Measurements from ENCODE around the gene SNX14.

Gene SNX14

DNA sequence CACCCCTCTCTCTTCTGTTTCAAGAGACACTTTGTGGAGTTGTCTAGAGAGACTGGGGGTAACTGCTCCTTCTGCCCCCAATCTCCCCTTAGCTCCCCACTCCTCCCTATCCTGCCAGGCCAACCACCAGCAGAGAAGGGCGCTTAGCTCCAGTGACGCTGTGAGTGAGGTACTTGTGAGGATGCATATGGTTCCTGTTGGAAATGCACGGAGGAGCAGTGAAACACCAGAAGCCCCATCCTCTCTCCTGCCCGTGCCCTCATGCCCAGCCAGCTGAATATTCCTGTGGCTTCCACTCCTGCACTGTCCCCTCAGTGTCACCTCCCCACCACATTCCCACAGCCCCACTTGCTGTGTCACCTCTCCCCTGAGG, 131.9 kb downstream of the SNX14 start:
- no peak for DNase-seq

- DNase-seq, result no peak
These were observed 132.5 kb downstream of the SNX14 start for GRCh38 chr6:85460921-85461797.

- no peak for DNase-seq
These were observed 133.3 kb downstream of the SNX14 start for GRCh38 chr6:85460154-85460920.

DNA sequence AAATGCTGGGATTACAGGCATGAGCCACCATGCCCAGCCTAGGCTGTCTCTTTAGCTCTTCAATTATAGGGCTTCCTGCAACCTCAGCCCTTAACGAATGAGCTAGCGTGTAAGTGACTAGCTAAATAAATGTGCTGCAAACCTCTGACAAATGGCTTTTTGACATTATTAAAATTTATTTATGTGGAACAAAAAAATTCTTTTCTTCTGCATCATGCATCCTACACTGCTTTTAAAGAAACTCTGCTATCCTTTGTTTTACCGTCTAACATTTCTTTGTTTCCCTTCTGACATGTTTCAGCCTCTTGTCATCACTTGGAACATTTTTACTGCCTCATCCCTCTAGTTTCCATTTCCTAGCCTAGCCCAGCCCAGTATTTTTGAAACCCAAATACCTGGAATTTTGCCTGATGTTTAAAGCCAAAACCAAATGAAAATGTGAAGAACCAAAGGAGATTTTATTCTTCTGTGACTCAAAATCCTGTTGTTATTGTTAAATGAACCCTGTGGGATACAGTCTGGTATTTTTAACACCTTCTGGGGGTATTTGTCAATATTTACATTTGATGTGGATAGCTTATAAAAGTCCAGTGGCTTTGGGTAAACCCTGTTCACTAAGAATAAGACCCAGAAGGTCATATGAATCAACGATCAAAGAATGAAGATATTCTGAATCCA, 134.3 kb downstream of the SNX14 start:
- DNase-seq, result no peak

DNA sequence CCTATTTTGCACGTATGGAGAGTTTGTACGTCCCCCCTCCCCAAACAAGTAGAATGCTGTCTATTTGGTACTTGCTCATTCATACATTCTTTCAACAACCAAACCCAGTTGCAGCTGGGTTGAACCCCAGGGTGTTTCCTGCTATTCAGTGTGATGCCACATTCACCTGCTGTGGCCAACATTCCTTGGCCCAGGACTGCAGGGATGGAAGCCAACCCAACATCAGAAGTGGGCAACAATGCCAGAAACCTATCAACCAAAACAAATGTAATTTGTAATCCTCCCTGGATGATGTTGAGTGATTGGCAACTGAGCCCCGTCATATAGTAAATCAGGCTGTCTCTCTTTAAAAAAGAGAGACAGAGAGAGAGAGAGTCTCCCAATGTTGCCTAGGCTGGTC, 134.9 kb downstream of the SNX14 start:
- DNase-seq, result no peak

GRCh38 chr6:85458184-85458583, 135.5 kb downstream of the SNX14 start:
- no peak for DNase-seq

DNA sequence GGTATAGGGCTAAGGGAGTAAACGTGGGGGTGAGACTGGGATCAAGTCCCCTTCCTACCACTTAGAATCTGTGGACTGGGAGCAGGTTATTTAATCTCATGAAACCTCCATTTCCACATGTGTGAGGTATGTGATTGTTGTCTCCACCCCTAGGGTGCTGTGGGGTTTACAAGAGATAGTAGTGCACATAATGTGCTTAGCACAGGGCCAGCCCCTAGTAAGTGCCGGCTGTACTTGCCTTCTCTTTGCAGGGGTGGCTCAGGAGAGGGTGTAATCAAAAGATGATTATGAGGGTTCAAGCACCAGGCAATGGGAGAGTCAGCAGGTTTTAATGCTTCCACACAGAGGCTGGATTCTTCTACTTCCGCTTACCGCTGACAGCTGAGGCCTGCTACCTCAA, 136.9 kb downstream of the SNX14 start:
- no peak for DNase-seq
